Skeletal muscle cell (primary cell): ENCODE results near the gene TAS2R1.
"Not testable (repeated sequence)": the region's sequence is repeated elsewhere in the genome, so short reads cannot be mapped to it uniquely, and the experiment has no call there.

Source experiments
- DNase-seq: peaks from one replicate; pipeline ENCODE4 v3.0.0-alpha.2; 2010; ENCODE audit warnings: low read depth
- H3K4me3 ChIP-seq: 2 replicates; pipeline ENCODE4 v1.5.1; 2011; ENCODE audit warnings: low read depth, mild to moderate bottlenecking, control low read depth, low read length, moderate library complexity

TAS2R1 gene

DNA sequence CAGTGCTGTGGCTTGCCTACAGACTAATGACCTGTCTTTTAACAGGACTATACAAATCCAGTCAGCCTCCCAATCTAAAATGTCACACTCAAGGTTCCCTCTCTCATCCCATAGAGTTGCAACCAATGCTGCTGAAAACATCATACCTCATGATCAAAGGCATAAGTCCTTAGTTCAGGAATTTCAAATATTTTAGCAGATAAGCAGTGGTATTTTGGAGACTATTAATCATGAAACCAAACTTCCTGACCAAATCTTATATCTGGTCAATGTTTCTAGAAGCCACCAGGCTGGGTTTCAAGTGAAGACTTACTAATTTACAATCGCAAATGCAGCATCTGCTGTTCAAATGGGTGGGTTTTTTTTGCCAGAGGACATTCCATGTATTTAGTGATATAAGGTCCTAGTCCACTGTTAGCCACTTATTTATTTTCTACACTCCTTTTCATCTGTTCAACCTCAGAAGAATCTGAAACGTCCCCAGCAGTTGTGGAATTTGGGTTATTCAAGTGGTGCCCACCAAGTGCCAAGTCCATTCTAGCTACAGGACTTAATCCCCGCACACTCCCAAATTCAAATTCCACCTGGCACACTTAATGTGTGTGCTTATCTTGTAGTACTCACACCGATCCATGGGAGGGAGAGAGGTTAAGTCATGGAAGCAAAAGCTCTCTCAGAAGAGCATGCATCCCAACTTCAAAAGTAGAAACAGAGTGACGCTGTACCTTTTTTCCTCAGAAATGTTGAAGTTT, 5.8 kb downstream of the TAS2R1 start:
- DNase-seq, result no peak
- no peak overlapping the region for H3K4me3 ChIP-seq

DNA sequence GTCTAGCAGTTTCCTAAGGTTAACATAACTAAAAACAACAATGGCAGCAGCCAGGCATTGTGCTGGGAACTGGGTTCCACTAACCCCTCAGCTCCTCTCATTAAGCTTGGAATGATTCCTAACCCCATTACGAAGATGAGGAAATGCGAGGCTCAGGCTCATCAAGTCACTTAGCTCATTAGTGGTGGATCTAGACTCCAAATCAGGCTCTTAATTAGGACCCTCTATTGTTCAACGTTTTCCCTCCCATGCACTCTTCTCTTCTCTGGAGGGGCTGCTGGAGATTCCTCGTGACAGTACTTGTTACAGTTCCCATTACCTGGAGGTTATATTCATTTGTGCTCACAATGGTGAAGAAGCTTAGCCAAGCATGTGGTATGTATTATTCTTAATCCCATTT, 6.5 kb downstream of the TAS2R1 start:
- no peak overlapping the region for H3K4me3 ChIP-seq
- no peak for DNase-seq

- no peak overlapping the region for H3K4me3 ChIP-seq
- peak; percentile 61 for DNase-seq
These were observed 7.2 kb downstream of the TAS2R1 start for GRCh38 chr5:9622971-9623421.

DNA sequence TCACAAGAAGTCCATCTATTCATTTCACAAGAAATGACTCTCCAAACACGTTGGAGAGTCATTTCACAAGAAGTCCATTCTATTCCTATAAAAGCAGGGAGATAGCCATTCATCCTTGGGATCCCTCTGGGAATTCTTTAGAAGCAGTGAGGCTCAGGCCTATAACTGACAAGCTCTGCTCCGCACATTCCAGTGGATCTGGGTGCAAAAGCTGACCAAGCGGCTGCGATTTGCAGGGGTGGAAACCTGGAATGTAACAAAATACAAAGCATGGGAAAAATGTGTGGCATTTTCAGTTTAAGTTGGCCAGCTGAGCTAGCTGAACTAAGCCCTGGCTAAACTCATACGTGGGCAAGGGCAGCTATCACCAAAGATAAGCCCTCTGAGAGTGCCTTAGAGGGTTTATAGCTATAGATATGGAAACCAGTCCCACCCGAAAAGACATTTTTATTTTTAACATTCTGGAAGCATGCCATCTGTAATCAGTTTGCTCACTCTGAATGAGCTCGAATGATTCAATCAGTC, 8.7 kb downstream of the TAS2R1 start:
- DNase-seq, result peak; percentile 21
- no peak overlapping the region for H3K4me3 ChIP-seq

GRCh38 chr5:9619331-9620092, 10.6 kb downstream of the TAS2R1 start:
- DNase-seq, result no peak
- no peak overlapping the region for H3K4me3 ChIP-seq

DNA sequence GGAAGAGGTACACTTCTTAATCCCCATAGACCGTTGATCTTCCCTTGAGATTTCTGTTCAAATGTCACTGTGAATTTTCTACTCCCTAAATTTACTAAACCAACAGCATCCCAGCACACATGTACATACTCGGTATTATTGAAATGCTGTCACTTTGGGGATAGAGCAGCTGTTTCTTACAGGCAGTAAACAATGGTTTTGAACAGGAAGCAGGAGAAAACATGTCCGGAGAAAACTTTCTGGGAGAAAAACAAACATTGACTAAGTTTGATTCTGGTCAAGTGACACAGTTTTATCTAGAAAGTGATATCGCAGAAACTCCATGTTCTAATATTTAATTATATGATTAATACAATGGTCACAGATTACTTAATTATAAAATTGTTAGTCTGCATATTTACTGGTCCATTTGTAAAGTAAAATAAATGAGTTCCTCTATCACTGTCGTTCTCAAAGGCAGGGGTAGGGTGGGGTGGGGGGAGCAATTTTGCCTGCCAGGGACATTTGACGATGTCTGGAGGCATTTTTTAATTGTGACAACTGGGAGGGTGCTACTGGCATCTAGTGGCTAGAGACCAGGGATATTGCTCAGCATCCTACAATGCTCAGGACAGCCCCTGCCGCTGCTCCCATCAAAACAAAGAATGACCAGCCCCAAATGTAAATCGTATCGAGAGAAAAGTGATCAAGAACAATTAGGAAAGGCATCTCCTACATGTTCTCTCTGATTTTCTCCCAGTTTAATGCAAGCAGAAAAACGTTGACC, 12.2 kb downstream of the TAS2R1 start:
- DNase-seq, result no peak
- H3K4me3 ChIP-seq, result no peak overlapping the region

GRCh38 chr5:9617221-9617620, 12.9 kb downstream of the TAS2R1 start:
- no peak overlapping the region for H3K4me3 ChIP-seq
- no peak for DNase-seq

GRCh38 chr5:9615331-9615730, 14.8 kb downstream of the TAS2R1 start:
- H3K4me3 ChIP-seq, result no peak overlapping the region

GRCh38 chr5:9613360-9613759, 16.8 kb downstream of the TAS2R1 start:
- DNase-seq, result no peak
- H3K4me3 ChIP-seq, result no peak overlapping the region

More at GRCh38 chr5:9615331-9615730, 14.8 kb downstream of the TAS2R1 start:
- DNase-seq, result no peak

DNA sequence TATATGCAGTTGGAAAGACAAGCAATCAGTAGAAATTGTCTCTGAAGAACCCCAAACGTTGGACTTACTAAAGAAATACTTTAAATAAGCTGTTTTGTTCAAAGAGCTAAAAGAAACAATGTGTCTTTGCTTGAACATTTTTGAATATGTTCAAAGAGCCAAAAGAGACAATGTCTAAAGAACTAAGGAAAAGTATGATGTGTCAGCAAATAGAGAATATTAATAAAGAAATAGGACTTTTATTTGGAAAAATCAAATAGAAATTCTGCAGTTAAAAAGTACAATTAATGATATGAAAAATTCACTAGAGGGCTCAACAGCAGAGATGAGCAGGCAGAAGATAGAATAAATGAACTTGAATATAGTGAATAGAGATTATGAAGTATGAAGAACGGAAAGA, 19.2 kb downstream of the TAS2R1 start:
- no peak overlapping the region for H3K4me3 ChIP-seq
- no peak for DNase-seq

- DNase-seq, result no peak
- H3K4me3 ChIP-seq, result no peak overlapping the region
These were observed 19.8 kb downstream of the TAS2R1 start for GRCh38 chr5:9610364-9610763.

GRCh38 chr5:9608093-9608492, 22.1 kb downstream of the TAS2R1 start:
- H3K4me3 ChIP-seq, result no peak overlapping the region
- no peak for DNase-seq

DNA sequence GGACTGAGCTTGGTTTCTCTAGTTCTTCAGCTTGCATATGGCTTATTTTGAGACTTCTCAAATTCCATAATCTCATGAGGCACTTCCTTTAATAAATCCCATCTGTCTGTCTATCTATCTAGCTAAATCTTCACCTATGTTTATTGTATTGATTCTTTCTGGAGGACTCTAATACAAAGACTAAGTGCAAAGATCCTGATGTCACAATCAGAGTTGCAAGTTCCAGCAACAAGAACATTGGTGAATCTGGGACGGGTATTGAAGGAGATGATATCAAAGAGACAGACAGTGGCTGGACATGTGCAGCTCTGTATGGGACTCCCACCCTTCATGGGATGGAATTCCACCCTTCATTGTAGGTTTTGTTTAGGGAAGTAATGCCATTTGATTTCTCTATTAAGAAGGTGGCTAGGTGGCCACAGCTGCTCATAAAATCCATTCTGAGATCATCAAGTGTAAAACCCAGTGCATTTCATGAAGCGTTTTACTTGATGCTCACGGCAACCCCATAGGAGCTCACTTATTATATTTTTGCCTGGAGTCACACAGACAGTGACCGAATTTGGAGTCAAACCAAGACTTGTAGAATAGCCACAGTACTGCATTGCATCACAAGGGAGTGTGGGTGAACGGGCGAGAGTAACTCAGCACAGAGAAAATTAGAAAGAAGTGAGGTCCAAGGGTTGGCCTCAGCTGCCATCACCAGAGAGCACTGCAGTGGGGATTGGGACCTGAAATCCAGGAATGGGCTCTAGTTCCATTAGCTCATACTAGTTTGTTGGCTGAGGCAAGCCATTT, 24.9 kb downstream of the TAS2R1 start:
- H3K4me3 ChIP-seq, result no peak overlapping the region
- DNase-seq, result no peak

GRCh38 chr5:9604416-9604815, 25.7 kb downstream of the TAS2R1 start:
- H3K4me3 ChIP-seq, result no peak overlapping the region
- DNase-seq, result no peak

- no peak for DNase-seq
- H3K4me3 ChIP-seq, result no peak overlapping the region
These were observed 29.0 kb downstream of the TAS2R1 start for GRCh38 chr5:9601055-9601739.

- H3K4me3 ChIP-seq, result no peak overlapping the region
- no peak for DNase-seq
These were observed 30.8 kb downstream of the TAS2R1 start for GRCh38 chr5:9599391-9599790.

DNA sequence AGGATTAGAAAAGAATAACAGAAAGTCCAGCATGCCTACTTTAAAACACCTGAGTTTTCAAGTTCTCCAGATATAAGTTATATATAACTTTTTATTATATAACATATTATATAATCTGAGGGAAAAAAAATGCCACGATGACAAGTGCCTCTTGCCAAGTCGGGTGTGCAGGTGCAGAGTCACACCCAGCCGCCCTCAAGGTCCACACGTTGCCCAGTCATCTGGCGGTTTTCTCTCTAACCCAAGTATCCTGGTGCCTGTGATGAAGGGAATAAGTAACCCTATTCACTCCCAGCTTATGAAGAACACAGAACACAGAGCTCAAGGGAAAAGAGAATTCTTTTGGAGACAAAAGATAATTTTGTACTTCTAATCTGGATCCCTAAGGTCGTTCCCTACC, 31.8 kb downstream of the TAS2R1 start:
- H3K4me3 ChIP-seq, DNase-seq: not testable (repeated sequence)

DNA sequence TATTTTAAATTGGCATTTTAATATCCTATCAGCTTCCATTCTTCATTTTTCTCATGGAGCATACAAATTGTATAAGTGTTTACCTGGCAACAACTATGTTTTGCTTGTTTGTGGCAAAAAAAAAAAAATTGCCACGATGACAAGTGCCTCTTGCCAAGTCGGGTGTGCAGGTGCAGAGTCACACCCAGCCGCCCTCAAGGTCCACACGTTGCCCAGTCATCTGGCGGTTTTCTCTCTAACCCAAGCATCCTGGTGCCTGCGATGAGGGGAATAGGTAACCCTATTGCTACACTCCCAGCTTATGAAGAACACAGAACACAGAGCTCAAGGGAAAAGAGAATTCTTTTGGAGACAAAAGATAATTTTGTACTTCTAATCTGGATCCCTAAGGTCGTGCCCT, 32.8 kb downstream of the TAS2R1 start:
- H3K4me3 ChIP-seq, DNase-seq: not testable (repeated sequence)

DNA sequence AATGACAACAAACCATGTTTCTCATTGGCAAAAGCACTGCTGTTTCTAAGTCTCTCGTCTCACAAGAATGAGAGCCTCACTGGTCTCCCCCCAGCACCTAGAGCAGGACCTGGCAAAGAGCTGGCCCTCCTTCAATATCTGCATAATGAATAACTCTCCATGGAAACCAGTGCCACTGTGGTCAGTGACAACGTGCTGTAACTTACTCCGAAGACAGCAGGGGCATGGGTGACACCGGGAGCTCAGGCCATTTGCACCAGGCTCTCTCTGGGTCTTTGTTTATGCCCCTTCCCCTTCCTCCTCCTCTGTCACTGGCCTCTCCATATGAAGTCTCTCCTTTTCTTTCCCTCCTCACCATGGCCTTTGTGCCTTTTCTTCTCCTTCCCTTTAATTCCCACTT, 33.3 kb downstream of the TAS2R1 start:
- DNase-seq, result no peak
- no peak overlapping the region for H3K4me3 ChIP-seq
